Measurements from ENCODE around the gene SPSB4. TPM values are rescaled to one million over a fixed set of nuclear protein-coding genes. Genes with fewer than 3 reads are reported as not detected.

Gene SPSB4
- total RNA-seq, 4 donors from 2014 or later = 0.14 TPM; not detected in 3

DNA sequence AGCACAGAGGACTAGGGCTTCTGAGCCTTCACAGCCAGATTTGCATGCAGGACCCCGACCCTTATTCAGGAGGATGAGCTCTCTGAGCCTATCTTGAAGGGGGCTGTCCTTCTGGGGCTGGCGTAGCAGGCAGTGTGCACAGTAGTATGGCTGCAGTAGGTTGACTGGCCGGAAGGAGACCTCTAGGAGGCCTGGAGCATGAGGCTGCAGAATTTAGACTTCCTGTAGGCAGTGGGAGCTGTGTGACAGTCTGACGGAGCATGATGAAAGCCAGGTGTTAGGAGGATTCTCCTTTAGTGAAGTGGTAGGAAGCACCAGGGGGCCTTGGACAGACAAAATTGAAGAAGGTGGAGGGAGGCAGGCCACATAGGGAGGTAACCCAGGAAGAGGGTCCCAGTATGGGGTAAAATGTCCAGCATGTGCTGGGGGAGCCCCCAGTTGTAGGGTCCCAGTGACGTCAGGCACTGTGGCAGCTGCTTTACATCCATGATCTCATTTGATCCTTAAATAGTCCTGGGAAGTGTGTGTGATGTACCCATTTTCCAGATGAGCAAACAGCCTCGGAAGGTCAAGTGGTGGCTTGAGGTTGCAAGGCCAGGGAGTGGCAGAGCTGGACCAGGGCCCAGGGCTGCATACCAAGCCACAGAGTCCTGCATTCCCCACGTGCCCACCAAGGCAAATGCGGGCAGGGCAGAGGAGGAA lies 36.1 kb downstream of the SPSB4 start:
- no peak for TF ChIP-seq POLR2AphosphoS5 (IDR thresholded peaks at IDR 0.05)
- TF ChIP-seq EP300 (IDR thresholded peaks at IDR 0.05; ENCODE audit: low read depth) = no peak
- TF ChIP-seq POLR2A (IDR thresholded peaks at IDR 0.05) = no peak
- TF ChIP-seq, protein P1, sequence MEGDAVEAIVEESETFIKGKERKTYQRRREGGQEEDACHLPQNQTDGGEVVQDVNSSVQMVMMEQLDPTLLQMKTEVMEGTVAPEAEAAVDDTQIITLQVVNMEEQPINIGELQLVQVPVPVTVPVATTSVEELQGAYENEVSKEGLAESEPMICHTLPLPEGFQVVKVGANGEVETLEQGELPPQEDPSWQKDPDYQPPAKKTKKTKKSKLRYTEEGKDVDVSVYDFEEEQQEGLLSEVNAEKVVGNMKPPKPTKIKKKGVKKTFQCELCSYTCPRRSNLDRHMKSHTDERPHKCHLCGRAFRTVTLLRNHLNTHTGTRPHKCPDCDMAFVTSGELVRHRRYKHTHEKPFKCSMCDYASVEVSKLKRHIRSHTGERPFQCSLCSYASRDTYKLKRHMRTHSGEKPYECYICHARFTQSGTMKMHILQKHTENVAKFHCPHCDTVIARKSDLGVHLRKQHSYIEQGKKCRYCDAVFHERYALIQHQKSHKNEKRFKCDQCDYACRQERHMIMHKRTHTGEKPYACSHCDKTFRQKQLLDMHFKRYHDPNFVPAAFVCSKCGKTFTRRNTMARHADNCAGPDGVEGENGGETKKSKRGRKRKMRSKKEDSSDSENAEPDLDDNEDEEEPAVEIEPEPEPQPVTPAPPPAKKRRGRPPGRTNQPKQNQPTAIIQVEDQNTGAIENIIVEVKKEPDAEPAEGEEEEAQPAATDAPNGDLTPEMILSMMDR (IDR thresholded peaks at IDR 0.05) = no peak
- no peaks in the 10 kb centered on the region for H3K27me3 ChIP-seq
- H3K4me1 ChIP-seq = no peaks in the 10 kb centered on the region
- H3K4me3 ChIP-seq = no peak overlapping the region
- DNase-seq = no peak
- no peak overlapping the region for H3K27ac ChIP-seq
- H3K36me3 ChIP-seq = no peaks in the 10 kb centered on the region
- in situ Hi-C loops (cut with MboI; ENCODE audit: low pct_ligation_motif_present in 1 of 4, low pct_unique_long_range_greater_than_20kb in 1 of 4, low sequenced_read_pairs in 3 of 4) (no loop called here), intact Hi-C loops (cut with DNase I; ENCODE audit: low total_unique reads) (no loop called here)
- WGBS, 2 donors (ENCODE audit: low coverage in 1 of 2) = 60 to 63% methylated on average over 1 to 8 of the region's 8 CpGs
- no peaks in the 10 kb centered on the region for H3K9me3 ChIP-seq

DNA sequence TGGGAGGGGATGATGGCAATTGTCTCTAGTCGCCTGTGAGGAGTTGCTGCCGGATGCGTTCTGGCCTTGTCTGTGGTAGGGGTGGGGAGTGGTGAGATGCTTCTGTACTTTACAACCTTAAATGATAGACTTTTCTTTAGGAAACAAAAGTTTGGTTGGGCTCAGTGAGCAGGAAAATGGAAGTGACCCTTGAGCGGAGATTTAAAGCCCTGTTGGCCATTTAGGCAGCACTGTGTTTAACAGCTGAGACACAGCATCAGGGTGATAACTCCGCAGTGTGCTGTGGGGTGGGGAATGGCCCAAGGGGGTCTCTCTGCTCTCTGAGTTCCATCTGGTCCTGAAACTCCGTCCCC lies 36.6 kb downstream of the SPSB4 start:
- in situ Hi-C loops (cut with MboI; ENCODE audit: low pct_ligation_motif_present in 1 of 4, low pct_unique_long_range_greater_than_20kb in 1 of 4, low sequenced_read_pairs in 3 of 4) = no loop called here
- no peak overlapping the region for H3K4me3 ChIP-seq
- no peak for DNase-seq
- no peaks in the 10 kb centered on the region for H3K4me1 ChIP-seq
- no peaks in the 10 kb centered on the region for H3K9me3 ChIP-seq
- H3K27me3 ChIP-seq = no peaks in the 10 kb centered on the region
- intact Hi-C loops (cut with DNase I; ENCODE audit: low total_unique reads) = no loop called here
- H3K36me3 ChIP-seq = no peaks in the 10 kb centered on the region
- no peak overlapping the region for H3K27ac ChIP-seq
- TF ChIP-seq, protein P1 (IDR thresholded peaks at IDR 0.05) = no peak
- TF ChIP-seq POLR2AphosphoS5 (IDR thresholded peaks at IDR 0.05) (no peak), EP300 (IDR thresholded peaks at IDR 0.05; ENCODE audit: low read depth) (no peak), POLR2A (IDR thresholded peaks at IDR 0.05) (no peak)
- 82% methylated on average over 6 of the region's 6 CpGs; no CpG with 5 or more reads in 1 of the 2 donors for WGBS, 2 donors (ENCODE audit: low coverage in 1 of 2)

DNA sequence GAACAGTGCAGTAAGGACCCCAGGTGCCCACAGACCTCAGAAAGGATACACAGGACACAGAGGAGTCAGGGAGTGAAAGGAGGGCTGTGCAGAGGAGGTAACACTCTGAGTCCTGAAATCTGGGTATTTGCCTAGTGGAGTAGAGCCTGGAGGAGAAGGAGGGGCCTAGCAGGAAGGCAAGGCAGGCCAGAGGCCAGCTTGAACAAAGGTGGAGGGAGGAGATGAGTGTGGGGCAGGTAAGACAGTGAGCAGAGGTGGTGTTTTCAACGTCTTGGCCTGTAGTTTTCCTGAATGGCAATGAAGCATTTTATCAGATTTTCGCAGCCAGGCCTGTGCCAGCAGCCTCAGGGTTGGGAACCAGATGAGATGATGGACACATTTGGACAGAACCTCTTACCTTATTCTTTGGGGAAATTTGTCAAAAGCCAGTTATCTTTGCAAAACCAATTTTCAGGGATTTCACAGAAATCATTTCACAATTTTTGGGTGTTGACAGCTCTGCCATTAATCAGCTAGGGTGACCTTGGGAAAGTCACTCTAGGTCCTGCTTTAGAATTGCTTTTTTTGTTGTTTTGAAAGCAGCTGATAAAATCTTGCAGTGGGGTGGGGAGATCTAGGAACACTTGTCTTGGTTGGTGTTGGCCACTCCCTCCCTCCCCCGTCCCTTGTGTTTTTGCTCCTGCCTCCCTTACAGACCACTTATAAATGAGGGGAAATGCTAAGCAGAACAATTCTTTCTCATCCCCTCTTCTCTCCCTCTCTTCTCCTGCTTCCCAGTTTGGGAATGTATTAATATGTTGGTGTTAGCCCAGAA lies 38.4 kb downstream of the SPSB4 start:
- Histone ChIP-seq H3K27me3 (no peaks in the 10 kb centered on the region), H3K4me3 (no peak overlapping the region), H3K9me3 (no peaks in the 10 kb centered on the region), H3K36me3 (no peaks in the 10 kb centered on the region), H3K27ac (no peak overlapping the region), H3K4me1 (peaks cover 0 to 9% (median 4%) of the 10 kb centered on the region in 4 donors)
- 60 to 77% methylated on average over 1 to 3 of the region's 3 CpGs for WGBS, 2 donors (ENCODE audit: low coverage in 1 of 2)
- in situ Hi-C loops (cut with MboI; ENCODE audit: low pct_ligation_motif_present in 1 of 4, low pct_unique_long_range_greater_than_20kb in 1 of 4, low sequenced_read_pairs in 3 of 4) = no loop called here
- no peak for TF ChIP-seq EP300 (IDR thresholded peaks at IDR 0.05; ENCODE audit: low read depth)
- TF ChIP-seq POLR2A (IDR thresholded peaks at IDR 0.05) = no peak
- TF ChIP-seq POLR2AphosphoS5 (IDR thresholded peaks at IDR 0.05) = no peak
- TF ChIP-seq, protein P1 (IDR thresholded peaks at IDR 0.05) = no peak
- no peak for DNase-seq
- intact Hi-C loops (cut with DNase I; ENCODE audit: low total_unique reads) = no loop called here

DNA sequence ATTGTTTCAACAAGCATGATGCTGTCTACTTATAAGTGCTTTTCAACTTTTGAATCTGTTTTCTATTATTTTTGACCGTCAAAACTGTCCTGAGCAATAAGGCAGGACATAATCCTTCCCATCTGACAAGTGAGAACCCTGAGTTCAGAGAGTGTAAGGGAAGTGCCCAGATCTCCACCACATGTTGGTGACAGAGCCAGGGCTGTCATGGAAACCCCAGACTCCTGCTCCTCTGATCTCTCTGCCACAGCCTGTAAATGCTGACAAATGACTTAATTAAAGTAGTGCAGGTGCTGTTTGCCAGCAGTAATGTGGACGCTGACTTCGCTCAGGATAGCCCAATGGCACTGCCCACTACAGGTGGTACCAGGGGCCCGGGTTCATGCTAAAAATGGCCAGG lies 40.3 kb downstream of the SPSB4 start:
- intact Hi-C loops (cut with DNase I; ENCODE audit: low total_unique reads) = no loop called here
- Histone ChIP-seq H3K9me3 (no peaks in the 10 kb centered on the region), H3K27me3 (no peaks in the 10 kb centered on the region), H3K4me1 (peaks cover 0 to 23% (median 11%) of the 10 kb centered on the region in 4 donors), H3K4me3 (no peak overlapping the region), H3K36me3 (no peaks in the 10 kb centered on the region), H3K27ac (no peak overlapping the region)
- DNase-seq = no peak
- in situ Hi-C loops (cut with MboI; ENCODE audit: low pct_ligation_motif_present in 1 of 4, low pct_unique_long_range_greater_than_20kb in 1 of 4, low sequenced_read_pairs in 3 of 4) = no loop called here
- TF ChIP-seq, protein P1 (IDR thresholded peaks at IDR 0.05) = no peak
- no peak for TF ChIP-seq EP300 (IDR thresholded peaks at IDR 0.05; ENCODE audit: low read depth)
- TF ChIP-seq POLR2AphosphoS5 (IDR thresholded peaks at IDR 0.05) = no peak
- no peak for TF ChIP-seq POLR2A (IDR thresholded peaks at IDR 0.05)
- WGBS, 2 donors (ENCODE audit: low coverage in 1 of 2) = 75 to 100% methylated on average over 1 to 4 of the region's 4 CpGs

Measured in transverse colon (tissue), 4 donors.